Upper lobe of left lung (tissue), 4 donors: ENCODE results near the gene KRT14.

Experiments
- CTCF ChIP-seq, 6 experiments: fragments of 450-650 bp in 4 of 6; fragments of 200-600 bp in 2 of 6; sonication (generic) in 2 of 6; IDR thresholded peaks; one replicate each; pipeline ENCODE4 v1.5.1; 2016 to 2019; ENCODE audit warnings: antibody characterized with exemption in 6 of 6
- EP300 ChIP-seq, 4 donors: sonication (generic); formaldehyde crosslinking; IDR thresholded peaks; one replicate each; pipeline ENCODE4 v1.5.1; 2017; ENCODE audit warnings: antibody characterized with exemption in 4 of 4, control low read depth in 2 of 4
- POLR2A ChIP-seq, 4 donors: fragments of 450-650 bp; IDR thresholded peaks; one replicate each; pipeline ENCODE4 v1.5.1; 2016 to 2017; ENCODE audit warnings: antibody characterized with exemption in 4 of 4, mild to moderate bottlenecking in 2 of 4
- POLR2AphosphoS5 ChIP-seq, 2 donors: sonication (generic); formaldehyde crosslinking; IDR thresholded peaks; one replicate each; pipeline ENCODE4 v1.5.1; 2017; ENCODE audit warnings: antibody characterized with exemption in 2 of 2

GRCh38 chr17:41559548-41559947, 27.1 kb downstream of the KRT14 start:
- TF ChIP-seq POLR2A (IDR thresholded peaks at IDR 0.05) (no peak), CTCF (IDR thresholded peaks at IDR 0.05) (no peak), POLR2AphosphoS5 (IDR thresholded peaks at IDR 0.05) (no peak), EP300 (IDR thresholded peaks at IDR 0.05) (no peak)
